Keratinocyte (primary cell): Measurements from ENCODE around the gene NAA40. TPM values are rescaled to one million over a fixed set of nuclear protein-coding genes. Genes with fewer than 3 reads are reported as not detected.

ENCODE experiments used
- DNase-seq: peaks from one replicate; pipeline ENCODE4 v3.0.0-alpha.2; 2011; ENCODE audit warnings: low read depth, missing footprints, low spot score
- FAIRE-seq: peaks from 2 replicates; lab custom pipeline; 2011; peaks lifted over from hg19 to GRCh38; lab: Jason Lieb, UNC
- H2AFZ ChIP-seq: 2 replicates; pipeline ENCODE4 v1.6.0; 2012; ENCODE audit warnings: low read length, control low read depth, inconsistent platforms; ENCODE audit not compliant: control insufficient read depth
- H3K27ac ChIP-seq: 2 replicates; pipeline ENCODE4 v1.5.1; 2011; ENCODE audit warnings: low read length; ENCODE audit not compliant: control insufficient read depth, insufficient read depth
- H3K27me3 ChIP-seq: 3 replicates; pipeline ENCODE4 v1.6.0; 2011; ENCODE audit warnings: low read length; ENCODE audit not compliant: control insufficient read depth, insufficient read depth; ENCODE audit errors: extremely low read depth
- H3K36me3 ChIP-seq, 2 experiments: 2 replicates in 1 of 2; 3 replicates in 1 of 2; pipeline ENCODE4 v1.5.1; 2011; ENCODE audit warnings: low read length in 2 of 2, mild to moderate bottlenecking in 1 of 2; ENCODE audit not compliant: control insufficient read depth in 2 of 2, insufficient read depth in 2 of 2; ENCODE audit errors: extremely low read depth in 1 of 2
- H3K4me1 ChIP-seq: 3 replicates; pipeline ENCODE4 v1.5.1; 2011; ENCODE audit warnings: low read length; ENCODE audit not compliant: control insufficient read depth, insufficient read depth; ENCODE audit errors: extremely low read depth
- H3K4me2 ChIP-seq: 3 replicates; pipeline ENCODE4 v1.6.0; 2011; ENCODE audit warnings: low read depth, low read length; ENCODE audit not compliant: control insufficient read depth, insufficient read depth; ENCODE audit errors: extremely low read depth
- H3K4me3 ChIP-seq, 3 experiments: fragments of 200-600 bp in 1 of 3; sonication (generic) in 1 of 3; 2 replicates in 2 of 3; 3 replicates in 1 of 3; pipeline ENCODE4 v1.5.1; 2011 to 2016; ENCODE audit warnings: low read length in 3 of 3, mild to moderate bottlenecking in 3 of 3, control low read depth in 2 of 3, inconsistent platforms in 1 of 3, low read depth in 1 of 3, mixed read lengths in 1 of 3, mixed run types in 1 of 3, moderate library complexity in 1 of 3; ENCODE audit not compliant: control insufficient read depth in 2 of 3, insufficient read depth in 2 of 3; ENCODE audit errors: extremely low read depth in 1 of 3
- H3K79me2 ChIP-seq: 2 replicates; pipeline ENCODE4 v1.6.0; 2012; ENCODE audit warnings: low read length; ENCODE audit not compliant: control insufficient read depth, insufficient read depth
- H3K9ac ChIP-seq: 3 replicates; pipeline ENCODE4 v1.6.0; 2011; ENCODE audit warnings: low read length; ENCODE audit not compliant: control insufficient read depth, insufficient read depth; ENCODE audit errors: extremely low read depth
- H3K9me1 ChIP-seq: 3 replicates; pipeline ENCODE4 v1.6.0; 2011; ENCODE audit warnings: low read length; ENCODE audit not compliant: control insufficient read depth, insufficient read depth; ENCODE audit errors: extremely low read depth
- H3K9me3 ChIP-seq: 2 replicates; pipeline ENCODE4 v1.5.1; 2012; ENCODE audit warnings: low read depth, low read length; ENCODE audit not compliant: control insufficient read depth
- H4K20me1 ChIP-seq: 3 replicates; pipeline ENCODE4 v1.6.0; 2011; ENCODE audit warnings: low read length; ENCODE audit not compliant: control insufficient read depth, insufficient read depth; ENCODE audit errors: extremely low read depth
- CTCF ChIP-seq, 3 experiments: IDR thresholded peaks in 1 of 3; conservative IDR thresholded peaks in 1 of 3; optimal IDR thresholded peaks in 1 of 3; 2 replicates in 2 of 3; 3 replicates in 1 of 3; pipeline versions ENCODE3 to v1.5.1; 2011; ENCODE audit warnings: low read length in 3 of 3, mild to moderate bottlenecking in 3 of 3, moderate library complexity in 2 of 3, control low read depth in 1 of 3, inconsistent platforms in 1 of 3; ENCODE audit not compliant: insufficient read depth in 2 of 3; ENCODE audit errors: extremely low read depth in 1 of 3
- EZH2 ChIP-seq: IDR thresholded peaks from one replicate; pipeline ENCODE4 v1.6.1; 2012; ENCODE audit warnings: inconsistent platforms, mild to moderate bottlenecking, low read length, moderate library complexity
- dilution Hi-C: fragments of 300-500 bp; cut with MboI; formaldehyde crosslinking; loops from one replicate; pipeline ENCODE4 v1.7.0; 2020; ENCODE audit warnings: low sequenced_read_pairs; ENCODE audit not compliant: extremely low pct_ligation_motif_present
- polyA plus RNA-seq, 5 experiments: library from polyadenylated mRNA; depleted of rRNA in 3 of 5; stranded (reverse) in 3 of 5; stranded (forward) in 1 of 5; unstranded in 1 of 5; fragments of >200 nt; gene quantifications; 1 replicate in 1 of 5; 2 replicates in 3 of 5; 3 replicates in 1 of 5; pipeline versions ENCODE4 v1.2.1 to v1.2.3, GENCODE V29; 2011 to 2012; ENCODE audit warnings: missing spikeins in 2 of 5, low read depth in 1 of 5, low replicate concordance in 1 of 5

NAA40 gene
- polyA plus RNA-seq, 1 donor (not counting 4 experiments of a cell fraction or from before 2014, with no cell fraction given) = 13.5 TPM

DNA sequence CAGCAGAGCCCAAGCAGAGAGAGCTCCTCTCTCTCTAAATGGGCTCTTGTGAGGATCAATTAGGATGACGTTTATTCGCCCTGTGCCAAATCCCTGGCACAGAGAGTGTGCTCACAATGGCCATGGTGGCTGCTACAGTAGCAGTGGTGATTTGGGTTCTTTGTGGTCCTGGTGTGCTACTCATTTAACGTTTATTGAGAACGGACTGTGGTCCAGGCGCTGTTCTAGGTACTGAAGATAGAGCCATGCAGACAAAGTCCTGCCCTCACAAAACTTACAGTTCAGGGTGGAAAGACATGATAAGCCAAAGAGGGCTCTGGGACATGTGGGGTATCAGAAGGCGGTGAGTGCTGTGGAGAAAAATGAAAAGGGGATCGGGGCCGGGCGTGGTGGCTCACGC, 52.8 kb downstream of the NAA40 start:
- H3K27me3 ChIP-seq = no peaks in the 10 kb centered on the region

GRCh38 chr11:63993100-63993499, 54.3 kb downstream of the NAA40 start:
- no peaks in the 10 kb centered on the region for H3K9me3 ChIP-seq
- peaks cover 28 to 42% of the 10 kb centered on the region in 2 experiments for H3K36me3 ChIP-seq
- TF ChIP-seq CTCF (optimal IDR thresholded peaks at IDR 0.05 in 1 of 3, IDR thresholded peaks at IDR 0.05 in 1 of 3, conservative IDR thresholded peaks at IDR 0.05 in 1 of 3; ENCODE audit: extremely low read depth in 1 of 3, insufficient read depth in 2 of 3, low read length in 3 of 3) = no peak
- no peak for TF ChIP-seq EZH2
- H4K20me1 ChIP-seq = peaks cover 7% of the 10 kb centered on the region
- no peaks in the 10 kb centered on the region for H3K27me3 ChIP-seq
- FAIRE-seq (no peak), DNase-seq (no peak)
- H3K9me1 ChIP-seq = peaks cover 4% of the 10 kb centered on the region
- H3K27ac ChIP-seq = no peak overlapping the region
- H3K9ac ChIP-seq = no peak overlapping the region
- no peak overlapping the region for H2AFZ ChIP-seq
- dilution Hi-C loops = no loop called here
- no peak overlapping the region for H3K4me3 ChIP-seq
- no peaks in the 10 kb centered on the region for H3K4me1 ChIP-seq
- no peak overlapping the region for H3K4me2 ChIP-seq
- H3K79me2 ChIP-seq = peaks cover 36% of the 10 kb centered on the region

More for the DNA sequence above, 52.8 kb downstream of the NAA40 start:
- Histone ChIP-seq H3K4me1 (peaks cover 10% of the 10 kb centered on the region), H3K27ac (no peak overlapping the region), H3K4me2 (no peak overlapping the region), H2AFZ (no peak overlapping the region), H3K4me3 (no peak overlapping the region), H3K9ac (no peak overlapping the region), H4K20me1 (peaks cover 12% of the 10 kb centered on the region), H3K9me1 (peaks cover 11% of the 10 kb centered on the region), H3K36me3 (peaks cover 26 to 31% of the 10 kb centered on the region in 2 experiments), H3K79me2 (peaks cover 52% of the 10 kb centered on the region), H3K9me3 (no peaks in the 10 kb centered on the region)
- DNase-seq (no peak), FAIRE-seq (no peak)
- TF ChIP-seq CTCF (optimal IDR thresholded peaks at IDR 0.05 in 1 of 3, IDR thresholded peaks at IDR 0.05 in 1 of 3, conservative IDR thresholded peaks at IDR 0.05 in 1 of 3; ENCODE audit: extremely low read depth in 1 of 3, insufficient read depth in 2 of 3, low read length in 3 of 3) (no peak), EZH2 (no peak)
- dilution Hi-C loops = no loop called here
